ENCODE results near the gene C17orf50.

C17orf50 gene

GRCh38 chr17:35752945-35753764 lies 7.5 kb upstream of the C17orf50 start, which contains the start of gene GAS2L2:
Gene GAS2L2 (minus strand): TSS chr17:35753239. CDS start chr17:35752850, 389 bp downstream.
- DNase-seq (ENCODE audit: low read depth in 2 of 2): no peak

- DNase-seq (ENCODE audit: low read depth in 2 of 2): no peak
Observed at GRCh38 chr17:35757243-35757642, 3.4 kb upstream of the C17orf50 start.

GRCh38 chr17:35761601-35762000 lies 914 bp downstream of the C17orf50 start:
- DNase-seq (ENCODE audit: low read depth in 2 of 2): no peak

GRCh38 chr17:35763767-35764122 lies 3.1 kb downstream of the C17orf50 start:
- DNase-seq (ENCODE audit: low read depth in 2 of 2): no peak

GRCh38 chr17:35764123-35764991 lies 3.7 kb downstream of the C17orf50 start:
- DNase-seq (ENCODE audit: low read depth in 2 of 2): peak in 1 of 2 experiments; percentile 26

- no peak for DNase-seq (ENCODE audit: low read depth in 2 of 2)
Observed at GRCh38 chr17:35765086-35765710, 4.5 kb downstream of the C17orf50 start.

- DNase-seq (ENCODE audit: low read depth in 2 of 2): no peak
Observed at GRCh38 chr17:35765756-35766488, 5.2 kb downstream of the C17orf50 start.

- DNase-seq (ENCODE audit: low read depth in 2 of 2): no peak
Observed at GRCh38 chr17:35766489-35766877, 5.8 kb downstream of the C17orf50 start.

- no peak for DNase-seq (ENCODE audit: low read depth in 2 of 2)
Observed at GRCh38 chr17:35766903-35767510, 6.3 kb downstream of the C17orf50 start.

GRCh38 chr17:35768797-35769196 lies 8.1 kb downstream of the C17orf50 start:
- DNase-seq (ENCODE audit: low read depth in 2 of 2): no peak

- no peak for DNase-seq (ENCODE audit: low read depth in 2 of 2)
Observed at GRCh38 chr17:35769895-35770486, 9.3 kb downstream of the C17orf50 start.

- DNase-seq (ENCODE audit: low read depth in 2 of 2): no peak
Observed at GRCh38 chr17:35773129-35773528, 12.4 kb downstream of the C17orf50 start.

GRCh38 chr17:35773679-35774425 lies 13.2 kb downstream of the C17orf50 start:
- no peak for DNase-seq (ENCODE audit: low read depth in 2 of 2)

- no peak for DNase-seq (ENCODE audit: low read depth in 2 of 2)
Observed at GRCh38 chr17:35774499-35774898, 13.8 kb downstream of the C17orf50 start.

- DNase-seq (ENCODE audit: low read depth in 2 of 2): no peak
Observed at GRCh38 chr17:35775039-35775438, 14.4 kb downstream of the C17orf50 start.

- DNase-seq (ENCODE audit: low read depth in 2 of 2): no peak
Observed at GRCh38 chr17:35775583-35775982, 14.9 kb downstream of the C17orf50 start.

GRCh38 chr17:35778641-35779196 lies 18.0 kb downstream of the C17orf50 start:
- no peak for DNase-seq (ENCODE audit: low read depth in 2 of 2)

- DNase-seq (ENCODE audit: low read depth in 2 of 2): no peak
Observed at GRCh38 chr17:35780950-35781349, 20.3 kb downstream of the C17orf50 start.

- DNase-seq (ENCODE audit: low read depth in 2 of 2): no peak
Observed at GRCh38 chr17:35784895-35785294, 24.2 kb downstream of the C17orf50 start.

- no peak for DNase-seq (ENCODE audit: low read depth in 2 of 2)
Observed at GRCh38 chr17:35786941-35787432, 26.3 kb downstream of the C17orf50 start.

Data from fibroblast of skin of left biceps (primary cell).